ENCODE measurements around the gene C8B.

DNA sequence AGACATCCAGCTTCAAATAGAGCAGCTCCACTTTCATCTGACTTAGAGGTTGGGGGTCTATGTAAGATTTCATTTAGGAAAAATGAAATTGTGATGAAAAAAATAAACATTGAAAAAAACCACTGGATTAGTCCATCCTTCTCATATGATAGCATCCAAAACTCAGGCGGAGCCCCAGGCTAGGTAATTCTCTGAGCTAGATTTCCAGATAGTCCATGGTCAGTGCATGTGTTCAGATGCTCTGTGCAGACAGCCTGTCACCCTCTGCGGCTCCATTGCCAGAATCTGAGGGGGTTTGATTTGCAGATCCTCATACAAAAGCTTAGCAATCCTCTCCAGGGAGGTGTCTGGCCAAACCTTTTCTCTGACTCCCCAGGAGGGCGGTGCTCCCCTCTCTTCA is 49.2 kb downstream of the C8B start:
- TF ChIP-seq, protein P1, sequence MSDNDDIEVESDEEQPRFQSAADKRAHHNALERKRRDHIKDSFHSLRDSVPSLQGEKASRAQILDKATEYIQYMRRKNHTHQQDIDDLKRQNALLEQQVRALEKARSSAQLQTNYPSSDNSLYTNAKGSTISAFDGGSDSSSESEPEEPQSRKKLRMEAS (IDR thresholded peaks at IDR 0.05): no peak
- no peak for TF ChIP-seq RAD21 (IDR thresholded peaks at IDR 0.05; ENCODE audit: low read depth)

All from Ishikawa (cell line).